Measurements from ENCODE around the gene PRDM15. TPM values are rescaled to one million over a fixed set of nuclear protein-coding genes. Genes with fewer than 3 reads are reported as not detected.

PRDM15 gene
- polyA plus RNA-seq, 1 donor (not counting 4 experiments of a cell fraction or from before 2014, with no cell fraction given) = 5.2 TPM

DNA sequence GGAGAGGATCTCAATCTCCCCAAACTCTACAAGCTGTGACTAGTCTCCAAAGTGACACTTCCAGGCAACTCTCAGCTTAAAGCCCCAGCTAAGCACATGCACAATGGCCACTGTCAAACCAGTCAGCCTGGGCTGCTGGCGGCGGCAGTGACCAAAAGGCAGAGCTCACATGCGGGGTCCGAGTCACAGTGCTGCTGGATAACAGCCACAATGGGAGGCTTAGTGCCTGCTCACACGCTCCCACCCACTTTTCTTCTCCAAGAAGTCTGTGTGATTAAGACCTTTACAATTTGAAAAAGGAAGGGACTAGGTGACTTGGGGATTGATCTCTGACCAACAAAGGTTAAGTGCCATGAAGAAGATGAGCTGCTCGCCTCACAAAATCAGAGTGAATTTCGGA is 129.1 kb downstream of the PRDM15 start:
- TF ChIP-seq, protein P1, sequence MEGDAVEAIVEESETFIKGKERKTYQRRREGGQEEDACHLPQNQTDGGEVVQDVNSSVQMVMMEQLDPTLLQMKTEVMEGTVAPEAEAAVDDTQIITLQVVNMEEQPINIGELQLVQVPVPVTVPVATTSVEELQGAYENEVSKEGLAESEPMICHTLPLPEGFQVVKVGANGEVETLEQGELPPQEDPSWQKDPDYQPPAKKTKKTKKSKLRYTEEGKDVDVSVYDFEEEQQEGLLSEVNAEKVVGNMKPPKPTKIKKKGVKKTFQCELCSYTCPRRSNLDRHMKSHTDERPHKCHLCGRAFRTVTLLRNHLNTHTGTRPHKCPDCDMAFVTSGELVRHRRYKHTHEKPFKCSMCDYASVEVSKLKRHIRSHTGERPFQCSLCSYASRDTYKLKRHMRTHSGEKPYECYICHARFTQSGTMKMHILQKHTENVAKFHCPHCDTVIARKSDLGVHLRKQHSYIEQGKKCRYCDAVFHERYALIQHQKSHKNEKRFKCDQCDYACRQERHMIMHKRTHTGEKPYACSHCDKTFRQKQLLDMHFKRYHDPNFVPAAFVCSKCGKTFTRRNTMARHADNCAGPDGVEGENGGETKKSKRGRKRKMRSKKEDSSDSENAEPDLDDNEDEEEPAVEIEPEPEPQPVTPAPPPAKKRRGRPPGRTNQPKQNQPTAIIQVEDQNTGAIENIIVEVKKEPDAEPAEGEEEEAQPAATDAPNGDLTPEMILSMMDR (optimal IDR thresholded peaks at IDR 0.05 in 1 of 3, IDR thresholded peaks at IDR 0.05 in 1 of 3, conservative IDR thresholded peaks at IDR 0.05 in 1 of 3; ENCODE audit: extremely low read depth in 1 of 3, insufficient read depth in 2 of 3, low read length in 3 of 3) = no peak
- TF ChIP-seq EZH2 (IDR thresholded peaks at IDR 0.05; ENCODE audit: low read length) = no peak
- DNase-seq (ENCODE audit: low read depth, low spot score) (no peak), FAIRE-seq (no peak)
- Histone ChIP-seq H2AFZ (ENCODE audit: control insufficient read depth, low read length) (no peak overlapping the region), H3K79me2 (ENCODE audit: control insufficient read depth, insufficient read depth, low read length) (peaks cover 91% of the 10 kb centered on the region), H3K9me1 (ENCODE audit: control insufficient read depth, extremely low read depth, insufficient read depth, low read length) (peaks cover 10% of the 10 kb centered on the region), H3K27ac (ENCODE audit: control insufficient read depth, insufficient read depth, low read length) (no peak overlapping the region), H4K20me1 (ENCODE audit: control insufficient read depth, extremely low read depth, insufficient read depth, low read length) (peaks cover 45% of the 10 kb centered on the region), H3K4me3 (ENCODE audit: control insufficient read depth in 2 of 3, extremely low read depth in 1 of 3, insufficient read depth in 2 of 3, low read depth in 1 of 3, low read length in 3 of 3) (no peak overlapping the region), H3K9me3 (ENCODE audit: control insufficient read depth, low read depth, low read length) (no peaks in the 10 kb centered on the region), H3K27me3 (ENCODE audit: control insufficient read depth, extremely low read depth, insufficient read depth, low read length) (no peaks in the 10 kb centered on the region), H3K36me3 (ENCODE audit: control insufficient read depth in 2 of 2, extremely low read depth in 1 of 2, insufficient read depth in 2 of 2, low read length in 2 of 2) (peaks cover 60 to 68% of the 10 kb centered on the region in 2 experiments), H3K9ac (ENCODE audit: control insufficient read depth, extremely low read depth, insufficient read depth, low read length) (peak overlapping the region; percentile 14), H3K4me2 (ENCODE audit: control insufficient read depth, extremely low read depth, insufficient read depth, low read depth, low read length) (no peak overlapping the region), H3K4me1 (ENCODE audit: control insufficient read depth, extremely low read depth, insufficient read depth, low read length) (peaks cover 53% of the 10 kb centered on the region)
- dilution Hi-C loops (cut with MboI; ENCODE audit: extremely low pct_ligation_motif_present, low sequenced_read_pairs) = no loop called here

DNA sequence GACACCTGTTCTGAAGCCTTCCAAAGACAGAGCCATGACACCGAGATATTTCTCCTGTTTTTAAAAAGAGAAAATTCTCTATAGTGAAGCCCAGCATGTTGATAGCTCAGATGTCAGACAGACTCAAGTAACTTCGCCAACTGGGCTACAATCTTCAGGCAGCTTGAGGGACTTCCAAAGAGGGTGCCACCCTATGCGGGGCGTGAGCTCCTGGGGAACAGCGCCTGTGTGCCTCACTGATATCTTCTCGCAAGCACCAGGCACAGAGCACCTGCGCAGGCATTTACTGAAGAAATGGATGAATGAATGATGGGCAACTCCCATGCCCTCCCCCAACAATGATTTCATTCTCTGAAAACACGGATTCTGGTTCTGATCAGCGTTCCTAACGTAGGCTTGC is 129.9 kb downstream of the PRDM15 start:
- FAIRE-seq = no peak
- Histone ChIP-seq H3K9me1 (ENCODE audit: control insufficient read depth, extremely low read depth, insufficient read depth, low read length) (peaks cover 10% of the 10 kb centered on the region), H3K4me2 (ENCODE audit: control insufficient read depth, extremely low read depth, insufficient read depth, low read depth, low read length) (no peak overlapping the region), H4K20me1 (ENCODE audit: control insufficient read depth, extremely low read depth, insufficient read depth, low read length) (peaks cover 39% of the 10 kb centered on the region), H3K9ac (ENCODE audit: control insufficient read depth, extremely low read depth, insufficient read depth, low read length) (no peak overlapping the region), H3K79me2 (ENCODE audit: control insufficient read depth, insufficient read depth, low read length) (peaks cover 90% of the 10 kb centered on the region), H3K4me3 (ENCODE audit: control insufficient read depth in 2 of 3, extremely low read depth in 1 of 3, insufficient read depth in 2 of 3, low read depth in 1 of 3, low read length in 3 of 3) (no peak overlapping the region), H3K36me3 (ENCODE audit: control insufficient read depth in 2 of 2, extremely low read depth in 1 of 2, insufficient read depth in 2 of 2, low read length in 2 of 2) (peaks cover 60 to 69% of the 10 kb centered on the region in 2 experiments), H3K4me1 (ENCODE audit: control insufficient read depth, extremely low read depth, insufficient read depth, low read length) (peaks cover 45% of the 10 kb centered on the region), H2AFZ (ENCODE audit: control insufficient read depth, low read length) (no peak overlapping the region), H3K9me3 (ENCODE audit: control insufficient read depth, low read depth, low read length) (no peaks in the 10 kb centered on the region), H3K27me3 (ENCODE audit: control insufficient read depth, extremely low read depth, insufficient read depth, low read length) (no peaks in the 10 kb centered on the region), H3K27ac (ENCODE audit: control insufficient read depth, insufficient read depth, low read length) (no peak overlapping the region)
- no peak for DNase-seq (ENCODE audit: low read depth, low spot score)
- TF ChIP-seq EZH2 (IDR thresholded peaks at IDR 0.05; ENCODE audit: low read length) = no peak
- TF ChIP-seq, protein P1 (optimal IDR thresholded peaks at IDR 0.05 in 1 of 3, IDR thresholded peaks at IDR 0.05 in 1 of 3, conservative IDR thresholded peaks at IDR 0.05 in 1 of 3; ENCODE audit: extremely low read depth in 1 of 3, insufficient read depth in 2 of 3, low read length in 3 of 3) = no peak
- dilution Hi-C loops (cut with MboI; ENCODE audit: extremely low pct_ligation_motif_present, low sequenced_read_pairs) = no loop called here

Small RNA genes within 50 kb of the gene (small RNA-seq; reads per million reads assigned to genes)
- 0 reads per million in 3 experiments for gene RF00334 (ENCODE audit: insufficient read length in 3 of 3, low read depth in 3 of 3, low replicate concordance in 1 of 3)

Other genes starting within 250 kb of the PRDM15 start
- 16.6 to 23.4 TPM (median 18.4 TPM) in 3 replicates for gene RIPK4, start 112.3 kb downstream of the PRDM15 start, polyA plus RNA-seq
- gene C2CD2, start 74.7 kb upstream of the PRDM15 start, polyA plus RNA-seq = 31.9 to 53.3 TPM (median 39.9 TPM) in 3 replicates
- 9.5 to 12.2 TPM (median 10.3 TPM) in 3 replicates for gene ZBTB21, start 131.0 kb upstream of the PRDM15 start, polyA plus RNA-seq
- 0.03 TPM in 1 of 3 replicates, not detected in the others for gene UMODL1, start 192.0 kb upstream of the PRDM15 start, polyA plus RNA-seq